Measurements from ENCODE around the gene HRC.

HRC gene

GRCh38 chr19:49103331-49104085, 51.7 kb downstream of the HRC start:
- TF ChIP-seq ZNF565 (CRISPR knock-in tag; conservative IDR thresholded peaks at IDR 0.05; ENCODE audit: low read depth) (no peak), RARB (CRISPR knock-in tag; IDR thresholded peaks at IDR 0.05) (no peak), SNAI2 (CRISPR knock-in tag; IDR thresholded peaks at IDR 0.05) (no peak), ISL1 (CRISPR knock-in tag; IDR thresholded peaks at IDR 0.05) (no peak), ARNTL (CRISPR knock-in tag; IDR thresholded peaks at IDR 0.05; ENCODE audit: borderline replicate concordance, low read depth) (no peak), ZFP3 (CRISPR knock-in tag; IDR thresholded peaks at IDR 0.05) (no peak), ESRRG (CRISPR knock-in tag; IDR thresholded peaks at IDR 0.05) (no peak), ZNF8 (CRISPR knock-in tag; IDR thresholded peaks at IDR 0.05) (no peak), ZC3H10 (CRISPR knock-in tag; IDR thresholded peaks at IDR 0.05) (no peak), PATZ1 (CRISPR knock-in tag; IDR thresholded peaks at IDR 0.05; ENCODE audit: borderline replicate concordance) (no peak), PPARA (CRISPR knock-in tag; IDR thresholded peaks at IDR 0.05; ENCODE audit: borderline replicate concordance) (no peak), ZFP30 (CRISPR knock-in tag; IDR thresholded peaks at IDR 0.05) (no peak), TOX (CRISPR knock-in tag; IDR thresholded peaks at IDR 0.05; ENCODE audit: borderline replicate concordance) (no peak), BACH2 (CRISPR knock-in tag; IDR thresholded peaks at IDR 0.05; ENCODE audit: borderline replicate concordance) (no peak)
- TF ChIP-seq, protein P1, sequence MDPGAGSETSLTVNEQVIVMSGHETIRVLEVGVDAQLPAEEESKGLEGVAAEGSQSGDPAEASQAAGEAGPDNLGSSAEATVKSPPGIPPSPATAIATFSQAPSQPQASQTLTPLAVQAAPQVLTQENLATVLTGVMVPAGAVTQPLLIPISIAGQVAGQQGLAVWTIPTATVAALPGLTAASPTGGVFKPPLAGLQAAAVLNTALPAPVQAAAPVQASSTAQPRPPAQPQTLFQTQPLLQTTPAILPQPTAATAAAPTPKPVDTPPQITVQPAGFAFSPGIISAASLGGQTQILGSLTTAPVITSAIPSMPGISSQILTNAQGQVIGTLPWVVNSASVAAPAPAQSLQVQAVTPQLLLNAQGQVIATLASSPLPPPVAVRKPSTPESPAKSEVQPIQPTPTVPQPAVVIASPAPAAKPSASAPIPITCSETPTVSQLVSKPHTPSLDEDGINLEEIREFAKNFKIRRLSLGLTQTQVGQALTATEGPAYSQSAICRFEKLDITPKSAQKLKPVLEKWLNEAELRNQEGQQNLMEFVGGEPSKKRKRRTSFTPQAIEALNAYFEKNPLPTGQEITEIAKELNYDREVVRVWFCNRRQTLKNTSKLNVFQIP (CRISPR knock-in tag; IDR thresholded peaks at IDR 0.05; ENCODE audit: borderline replicate concordance, low read depth), result no peak
- TF ChIP-seq, protein P2, sequence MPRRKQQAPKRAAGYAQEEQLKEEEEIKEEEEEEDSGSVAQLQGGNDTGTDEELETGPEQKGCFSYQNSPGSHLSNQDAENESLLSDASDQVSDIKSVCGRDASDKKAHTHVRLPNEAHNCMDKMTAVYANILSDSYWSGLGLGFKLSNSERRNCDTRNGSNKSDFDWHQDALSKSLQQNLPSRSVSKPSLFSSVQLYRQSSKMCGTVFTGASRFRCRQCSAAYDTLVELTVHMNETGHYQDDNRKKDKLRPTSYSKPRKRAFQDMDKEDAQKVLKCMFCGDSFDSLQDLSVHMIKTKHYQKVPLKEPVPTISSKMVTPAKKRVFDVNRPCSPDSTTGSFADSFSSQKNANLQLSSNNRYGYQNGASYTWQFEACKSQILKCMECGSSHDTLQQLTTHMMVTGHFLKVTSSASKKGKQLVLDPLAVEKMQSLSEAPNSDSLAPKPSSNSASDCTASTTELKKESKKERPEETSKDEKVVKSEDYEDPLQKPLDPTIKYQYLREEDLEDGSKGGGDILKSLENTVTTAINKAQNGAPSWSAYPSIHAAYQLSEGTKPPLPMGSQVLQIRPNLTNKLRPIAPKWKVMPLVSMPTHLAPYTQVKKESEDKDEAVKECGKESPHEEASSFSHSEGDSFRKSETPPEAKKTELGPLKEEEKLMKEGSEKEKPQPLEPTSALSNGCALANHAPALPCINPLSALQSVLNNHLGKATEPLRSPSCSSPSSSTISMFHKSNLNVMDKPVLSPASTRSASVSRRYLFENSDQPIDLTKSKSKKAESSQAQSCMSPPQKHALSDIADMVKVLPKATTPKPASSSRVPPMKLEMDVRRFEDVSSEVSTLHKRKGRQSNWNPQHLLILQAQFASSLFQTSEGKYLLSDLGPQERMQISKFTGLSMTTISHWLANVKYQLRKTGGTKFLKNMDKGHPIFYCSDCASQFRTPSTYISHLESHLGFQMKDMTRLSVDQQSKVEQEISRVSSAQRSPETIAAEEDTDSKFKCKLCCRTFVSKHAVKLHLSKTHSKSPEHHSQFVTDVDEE (CRISPR knock-in tag; IDR thresholded peaks at IDR 0.05), result no peak
- ATAC-seq, result no peak

DNA sequence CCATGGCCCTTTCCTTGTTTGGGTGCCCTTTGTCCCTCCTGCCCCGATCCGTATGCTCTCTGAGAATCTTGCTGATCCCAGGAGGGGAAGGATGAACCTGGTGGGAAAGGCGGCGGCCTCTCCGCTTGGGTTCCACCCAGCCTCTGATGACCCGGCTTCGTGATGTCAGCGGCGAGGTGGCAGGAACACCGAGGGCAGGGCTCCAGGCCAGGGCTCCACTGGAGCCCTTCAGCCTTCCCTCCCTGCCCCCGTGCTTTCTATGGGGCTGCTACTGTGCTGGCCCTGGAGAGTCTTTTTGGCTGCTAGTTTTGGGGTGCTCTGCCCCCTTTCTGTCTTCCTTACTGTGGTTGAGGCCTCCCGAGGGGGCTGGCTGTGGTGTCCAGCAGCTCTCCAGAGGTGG, 52.9 kb downstream of the HRC start:
- no peak for ATAC-seq
- TF ChIP-seq, protein P1 (CRISPR knock-in tag; IDR thresholded peaks at IDR 0.05; ENCODE audit: borderline replicate concordance, low read depth), result no peak
